Lower leg skin (tissue), 4 donors: Measurements from ENCODE around the gene SOWAHA. TPM values are rescaled to one million over a fixed set of nuclear protein-coding genes. Genes with fewer than 3 reads are reported as not detected.

Source experiments
- DNase-seq, 2 donors: peaks; one replicate each; pipeline ENCODE4 v3.0.0-alpha.2; 2019; ENCODE audit warnings: low spot score in 2 of 2
- H3K4me3 ChIP-seq: fragments of 200-600 bp; sonication (generic); 2 replicates; pipeline ENCODE4 v1.5.1; 2017; ENCODE audit warnings: mild to moderate bottlenecking, low read depth; ENCODE audit not compliant: poor library complexity, severe bottlenecking
- CTCF ChIP-seq, 3 donors: fragments of 450-650 bp; IDR thresholded peaks; one replicate each; pipeline ENCODE4 v1.5.1; 2016; ENCODE audit warnings: antibody characterized with exemption in 3 of 3, mild to moderate bottlenecking in 3 of 3, moderate library complexity in 2 of 3
- POLR2A ChIP-seq, 2 donors: fragments of 450-650 bp; IDR thresholded peaks; one replicate each; pipeline ENCODE4 v1.6.1; 2016 to 2017; ENCODE audit warnings: antibody characterized with exemption in 2 of 2, mild to moderate bottlenecking in 1 of 2, moderate library complexity in 1 of 2
- WGBS, 2 donors: methylation state at CpG; one replicate each; pipeline ENCODE4 v1.1.5; 2018; 5-methylcytosine and 5-hydroxymethylcytosine counted together
- intact Hi-C: fragments of 100-400 bp; cut with DNase I; formaldehyde crosslinking; loops from one replicate; pipeline ENCODE4 v1.15.0; 2023; ENCODE audit warnings: low total_unique reads
- total RNA-seq, 4 donors: library from RNA; depleted of rRNA; stranded (reverse); fragments of >200 nt; gene quantifications; one replicate each; pipeline ENCODE4 v1.1.0, GENCODE V29; 2016

The SOWAHA gene
- total RNA-seq, 4 donors from 2014 or later: 0.08 to 1.0 (median 0.79) TPM

- H3K4me3 ChIP-seq: no peak overlapping the region
- no peak for TF ChIP-seq POLR2A (IDR thresholded peaks at IDR 0.05)
- TF ChIP-seq CTCF (IDR thresholded peaks at IDR 0.05): no peak
- 73 to 81% methylated on average over 5 of the region's 5 CpGs for WGBS, 2 donors
- no peak for DNase-seq
- intact Hi-C loops: no loop called here
These were observed 34.2 kb upstream of the SOWAHA start for GRCh38 chr5:132778856-132779255.

- WGBS, 2 donors: 84 to 92% methylated on average over 3 of the region's 3 CpGs
- intact Hi-C loops: no loop called here
These were observed 33.1 kb upstream of the SOWAHA start for GRCh38 chr5:132779961-132780360.

GRCh38 chr5:132780577-132780976, 32.5 kb upstream of the SOWAHA start:
- TF ChIP-seq POLR2A (IDR thresholded peaks at IDR 0.05) (no peak), CTCF (IDR thresholded peaks at IDR 0.05) (no peak)
- WGBS, 2 donors: 91 to 96% methylated on average over 1 of the region's 1 CpG
- no peak overlapping the region for H3K4me3 ChIP-seq
- intact Hi-C loops: no loop called here
- DNase-seq: no peak

More at GRCh38 chr5:132779961-132780360, 33.1 kb upstream of the SOWAHA start:
- H3K4me3 ChIP-seq: no peak overlapping the region
- peak in 1 of 2 donors; percentile 10 for DNase-seq
- TF ChIP-seq CTCF (IDR thresholded peaks at IDR 0.05) (no peak), POLR2A (IDR thresholded peaks at IDR 0.05) (no peak)

- no peak overlapping the region for H3K4me3 ChIP-seq
- 91 to 97% methylated on average over 4 of the region's 4 CpGs for WGBS, 2 donors
- DNase-seq: no peak
- TF ChIP-seq CTCF (IDR thresholded peaks at IDR 0.05): no peak
- TF ChIP-seq POLR2A (IDR thresholded peaks at IDR 0.05): no peak
- intact Hi-C loops: no loop called here
These were observed 32.1 kb upstream of the SOWAHA start for GRCh38 chr5:132781029-132781428.

- WGBS, 2 donors: 66 to 82% methylated on average over 4 of the region's 4 CpGs
- peak in 1 of 2 donors; percentile 72 for DNase-seq
- TF ChIP-seq POLR2A (IDR thresholded peaks at IDR 0.05) (no peak), CTCF (IDR thresholded peaks at IDR 0.05) (no peak)
- no peak overlapping the region for H3K4me3 ChIP-seq
- intact Hi-C loops: no loop called here
These were observed 31.0 kb upstream of the SOWAHA start for GRCh38 chr5:132782101-132782500.

DNA sequence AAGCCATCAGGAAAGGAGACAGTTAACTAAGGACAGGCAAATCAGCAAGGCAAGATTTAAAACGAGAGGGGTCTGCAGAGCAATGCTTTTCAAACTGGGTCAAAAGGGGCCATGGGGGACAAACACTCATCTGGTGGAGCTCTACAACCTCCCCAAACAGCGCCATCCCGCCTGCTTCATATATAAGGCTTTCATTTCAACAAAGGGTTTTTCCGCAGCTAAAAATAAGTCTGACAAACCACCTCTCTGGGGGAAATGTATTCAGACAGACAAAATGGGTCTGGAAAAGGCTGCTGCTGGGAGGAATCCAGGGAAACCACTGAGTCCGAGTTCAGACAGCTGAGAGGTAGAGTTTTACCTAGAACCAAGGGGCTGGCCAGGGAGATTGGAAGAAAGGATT, 27.7 kb upstream of the SOWAHA start:
- no peak for TF ChIP-seq CTCF (IDR thresholded peaks at IDR 0.05)
- TF ChIP-seq POLR2A (IDR thresholded peaks at IDR 0.05): no peak
- intact Hi-C loops: no loop called here
- DNase-seq: peak in 1 of 2 donors; percentile 32
- no peak overlapping the region for H3K4me3 ChIP-seq
- WGBS, 2 donors: 76 to 79% methylated on average over 5 of the region's 5 CpGs
